ENCODE measurements around the gene C11orf91. TPM values are rescaled to one million over a fixed set of nuclear protein-coding genes. Genes with fewer than 3 reads are reported as not detected.

C11orf91 gene
- total and polyA plus RNA-seq, 2 donors (not counting 3 experiments of a cell fraction or from before 2014, with no cell fraction given), result 0.94 to 2.1 TPM

GRCh38 chr11:33659370-33660139 is 41.1 kb downstream of the C11orf91 start:
- H3K79me2 ChIP-seq (ENCODE audit: control insufficient read depth, insufficient read depth, low read length), result no peaks in the 10 kb centered on the region
- no peak overlapping the region for H3K27ac ChIP-seq (ENCODE audit: insufficient read depth, low read depth, low read length)
- BruUV-seq (replicated peaks), result no TSS peak
- FAIRE-seq (no peak), DNase-seq (ENCODE audit: low read depth, low spot score) (no peak)
- intact Hi-C loops (cut with micrococcal nuclease), result no loop called here
- H3K27me3 ChIP-seq (ENCODE audit: control insufficient read depth in 2 of 2, insufficient read depth in 2 of 2, low read length in 2 of 2), result no peaks in the 10 kb centered on the region
- H3K9ac ChIP-seq (replicated peaks; ENCODE audit: extremely low read depth, insufficient read depth, low read length), result no peak overlapping the region
- no peaks in the 10 kb centered on the region for H3K36me3 ChIP-seq (ENCODE audit: control insufficient read depth in 2 of 2, extremely low read depth in 1 of 2, insufficient read depth in 2 of 2, low read length in 2 of 2)
- no peaks in the 10 kb centered on the region for H4K20me1 ChIP-seq (replicated peaks; ENCODE audit: control insufficient read depth, extremely low read depth, insufficient read depth, low read length)
- no peaks in the 10 kb centered on the region for H3K9me3 ChIP-seq (replicated peaks; ENCODE audit: control insufficient read depth, insufficient read depth, low read length)
- H3K9me1 ChIP-seq (replicated peaks; ENCODE audit: control insufficient read depth, extremely low read depth, insufficient read depth, low read length), result no peaks in the 10 kb centered on the region
- TF ChIP-seq EZH2 (IDR thresholded peaks at IDR 0.05; ENCODE audit: borderline replicate concordance, low read depth, low read length, severe bottlenecking) (no peak), MYC (IDR thresholded peaks at IDR 0.05; ENCODE audit: low read depth, low read length) (no peak), POLR2AphosphoS5 (IDR thresholded peaks at IDR 0.05; ENCODE audit: insufficient read depth, low read depth, low read length) (no peak), GATA2 (IDR thresholded peaks at IDR 0.05; ENCODE audit: insufficient read depth, insufficient read length, low read depth, low read length) (no peak)
- H2AFZ ChIP-seq (ENCODE audit: low read depth, low read length), result no peak overlapping the region
- dilution Hi-C loops (cut with MboI; ENCODE audit: extremely low pct_ligation_motif_present, low sequenced_read_pairs), result no loop called here
- CTCF ChIA-PET, result no interaction called here
- H3K4me3 ChIP-seq (replicated peaks in 1 of 3; ENCODE audit: insufficient read depth in 1 of 3, low read depth in 1 of 3, low read length in 3 of 3), result no peak overlapping the region
- no peaks in the 10 kb centered on the region for H3K4me1 ChIP-seq (ENCODE audit: control insufficient read depth, extremely low read depth, insufficient read depth, low read length)
- no peak overlapping the region for H3K4me2 ChIP-seq (ENCODE audit: insufficient read depth, low read length)
- POLR2A ChIA-PET, result no interaction called here

GRCh38 chr11:33658195-33658900 is 42.3 kb downstream of the C11orf91 start:
- no peak overlapping the region for H3K4me2 ChIP-seq (ENCODE audit: insufficient read depth, low read length)
- H3K9me1 ChIP-seq (replicated peaks; ENCODE audit: control insufficient read depth, extremely low read depth, insufficient read depth, low read length), result no peaks in the 10 kb centered on the region
- FAIRE-seq, result no peak
- BruUV-seq (replicated peaks), result no TSS peak
- H2AFZ ChIP-seq (ENCODE audit: low read depth, low read length), result no peak overlapping the region
- ChIA-PET CTCF (interaction anchor here (1.4 to 1.6 kb wide), 2 partner anchors 12 to 84 kb away, joined by 3 to 4 read pairs; no protein-coding TSS in a partner anchor), POLR2A (no interaction called here)
- H3K27ac ChIP-seq (ENCODE audit: insufficient read depth, low read depth, low read length), result no peak overlapping the region
- no peaks in the 10 kb centered on the region for H3K27me3 ChIP-seq (ENCODE audit: control insufficient read depth in 2 of 2, insufficient read depth in 2 of 2, low read length in 2 of 2)
- no peak for TF ChIP-seq MAX (IDR thresholded peaks at IDR 0.05; ENCODE audit: insufficient read depth, insufficient read length)
- TF ChIP-seq GATA2 (IDR thresholded peaks at IDR 0.05; ENCODE audit: insufficient read depth, insufficient read length, low read depth, low read length), result no peak
- no peak for TF ChIP-seq FOS (IDR thresholded peaks at IDR 0.05; ENCODE audit: borderline replicate concordance, insufficient read depth, low read length)
- TF ChIP-seq POLR2AphosphoS5 (IDR thresholded peaks at IDR 0.05; ENCODE audit: insufficient read depth, low read depth, low read length), result no peak
- no peak for TF ChIP-seq EZH2 (IDR thresholded peaks at IDR 0.05; ENCODE audit: borderline replicate concordance, low read depth, low read length, severe bottlenecking)
- no peak overlapping the region for H3K9ac ChIP-seq (replicated peaks; ENCODE audit: extremely low read depth, insufficient read depth, low read length)
- no peak overlapping the region for H3K4me3 ChIP-seq (replicated peaks in 1 of 3; ENCODE audit: insufficient read depth in 1 of 3, low read depth in 1 of 3, low read length in 3 of 3)
- dilution Hi-C loops (cut with MboI; ENCODE audit: extremely low pct_ligation_motif_present, low sequenced_read_pairs), result no loop called here
- H3K4me1 ChIP-seq (ENCODE audit: control insufficient read depth, extremely low read depth, insufficient read depth, low read length), result no peaks in the 10 kb centered on the region
- no peaks in the 10 kb centered on the region for H3K36me3 ChIP-seq (ENCODE audit: control insufficient read depth in 2 of 2, extremely low read depth in 1 of 2, insufficient read depth in 2 of 2, low read length in 2 of 2)
- no peaks in the 10 kb centered on the region for H3K79me2 ChIP-seq (ENCODE audit: control insufficient read depth, insufficient read depth, low read length)
- H3K9me3 ChIP-seq (replicated peaks; ENCODE audit: control insufficient read depth, insufficient read depth, low read length), result no peaks in the 10 kb centered on the region
- DNase-seq (ENCODE audit: low read depth, low spot score), result no peak
- no peaks in the 10 kb centered on the region for H4K20me1 ChIP-seq (replicated peaks; ENCODE audit: control insufficient read depth, extremely low read depth, insufficient read depth, low read length)
- intact Hi-C loops (cut with micrococcal nuclease), result no loop called here

Measured in endothelial cell of umbilical vein (primary cell).